ENCODE data around the gene BEND6. TPM values are rescaled to one million over a fixed set of nuclear protein-coding genes. Genes with fewer than 3 reads are reported as not detected.

The BEND6 gene
- total RNA-seq, 4 donors from 2014 or later, result 0.54 to 4.5 (median 3.6) TPM; not detected in 1

- H3K27me3 ChIP-seq, result no peaks in the 10 kb centered on the region
- ATAC-seq, result no peak
- H3K36me3 ChIP-seq, result no peaks in the 10 kb centered on the region
These were observed 13.9 kb upstream of the BEND6 start for GRCh38 chr6:56940977-56941376.

GRCh38 chr6:56944661-56945060 lies 10.2 kb upstream of the BEND6 start:
- H3K9me3 ChIP-seq, result peaks cover 0 to 15% (median 0%) of the 10 kb centered on the region in 3 donors
- no peak overlapping the region for H3K27ac ChIP-seq
- H3K4me3 ChIP-seq, result no peak overlapping the region
- H3K36me3 ChIP-seq, result no peaks in the 10 kb centered on the region
- ATAC-seq, result no peak
- no peaks in the 10 kb centered on the region for H3K4me1 ChIP-seq
- H3K27me3 ChIP-seq, result no peaks in the 10 kb centered on the region
- TF ChIP-seq EP300 (IDR thresholded peaks at IDR 0.05), result no peak
- no peak for TF ChIP-seq POLR2AphosphoS5 (IDR thresholded peaks at IDR 0.05)
- no peak for TF ChIP-seq CTCF (IDR thresholded peaks at IDR 0.05)
- TF ChIP-seq POLR2A (IDR thresholded peaks at IDR 0.05), result no peak

More at GRCh38 chr6:56940977-56941376, 13.9 kb upstream of the BEND6 start:
- peaks cover 0 to 15% (median 0%) of the 10 kb centered on the region in 3 donors for H3K9me3 ChIP-seq
- H3K4me3 ChIP-seq, result no peak overlapping the region
- TF ChIP-seq EP300 (IDR thresholded peaks at IDR 0.05), result no peak
- TF ChIP-seq POLR2AphosphoS5 (IDR thresholded peaks at IDR 0.05), result no peak
- TF ChIP-seq CTCF (IDR thresholded peaks at IDR 0.05), result no peak
- TF ChIP-seq POLR2A (IDR thresholded peaks at IDR 0.05), result no peak
- no peak overlapping the region for H3K27ac ChIP-seq
- H3K4me1 ChIP-seq, result no peaks in the 10 kb centered on the region

- Histone ChIP-seq H3K36me3 (no peaks in the 10 kb centered on the region), H3K4me3 (no peak overlapping the region), H3K27me3 (no peaks in the 10 kb centered on the region), H3K27ac (no peak overlapping the region), H3K9me3 (peaks cover 0 to 7% (median 0%) of the 10 kb centered on the region in 3 donors), H3K4me1 (no peaks in the 10 kb centered on the region)
- no peak for ATAC-seq
- TF ChIP-seq CTCF (IDR thresholded peaks at IDR 0.05) (no peak), POLR2AphosphoS5 (IDR thresholded peaks at IDR 0.05) (no peak), EP300 (IDR thresholded peaks at IDR 0.05) (no peak), POLR2A (IDR thresholded peaks at IDR 0.05) (no peak)
- WGBS, 2 donors (ENCODE audit: low coverage in 1 of 2), result 36 to 41% methylated on average over 2 of the region's 2 CpGs
These were observed 8.5 kb upstream of the BEND6 start for GRCh38 chr6:56946368-56946767.

GRCh38 chr6:56947924-56948323 lies 7.0 kb upstream of the BEND6 start:
- WGBS, 2 donors (ENCODE audit: low coverage in 1 of 2), result 69 to 100% methylated on average over 1 of the region's 1 CpG
- Histone ChIP-seq H3K9me3 (no peaks in the 10 kb centered on the region), H3K27ac (no peak overlapping the region), H3K36me3 (no peaks in the 10 kb centered on the region), H3K27me3 (no peaks in the 10 kb centered on the region), H3K4me1 (no peaks in the 10 kb centered on the region), H3K4me3 (no peak overlapping the region)
- no peak for ATAC-seq
- no peak for TF ChIP-seq POLR2A (IDR thresholded peaks at IDR 0.05)
- no peak for TF ChIP-seq EP300 (IDR thresholded peaks at IDR 0.05)

GRCh38 chr6:56949265-56949664 lies 5.6 kb upstream of the BEND6 start:
- ATAC-seq, result no peak
- Histone ChIP-seq H3K36me3 (no peaks in the 10 kb centered on the region), H3K4me1 (peaks cover 0 to 11% (median 0%) of the 10 kb centered on the region in 3 donors), H3K27me3 (no peaks in the 10 kb centered on the region), H3K27ac (no peak overlapping the region), H3K9me3 (no peaks in the 10 kb centered on the region), H3K4me3 (no peak overlapping the region)
- TF ChIP-seq POLR2A (IDR thresholded peaks at IDR 0.05) (no peak), EP300 (IDR thresholded peaks at IDR 0.05) (no peak), POLR2AphosphoS5 (IDR thresholded peaks at IDR 0.05) (no peak), CTCF (IDR thresholded peaks at IDR 0.05) (no peak)
- 49 to 100% methylated on average over 1 to 3 of the region's 3 CpGs for WGBS, 2 donors (ENCODE audit: low coverage in 1 of 2)
